Measurements from ENCODE around the gene NIN. TPM values are rescaled to one million over a fixed set of nuclear protein-coding genes. Genes with fewer than 3 reads are reported as not detected.

NIN gene
- total and polyA plus RNA-seq, 7 experiments from 2014 or later: 51.1 to 149 (median 106) TPM

- Mint-ChIP-seq H3K36me3 (peaks cover 0 to 34% (median 6%) of the 10 kb centered on the region in 5 donors), H3K4me1 (peaks cover 46 to 84% (median 75%) of the 10 kb centered on the region in 7 donors), H3K27me3 (peaks cover 0 to 13% (median 0%) of the 10 kb centered on the region in 5 donors), H3K4me3 (peak overlapping the region; percentile 89 to 99 (median 94)), H3K9me3 (no peaks in the 10 kb centered on the region), H3K27ac (peak overlapping the region; percentile 53 to 99 (median 88))
- peak overlapping the region; percentile 84 for H3K27ac ChIP-seq (ENCODE audit: low read depth, low read length)
- peaks cover 0 to 7% (median 0%) of the 10 kb centered on the region in 3 experiments for H3K36me3 ChIP-seq (ENCODE audit: control insufficient read depth in 2 of 3, insufficient read depth in 3 of 3, low read length in 3 of 3)
- H3K9me3 ChIP-seq (ENCODE audit: control insufficient read depth in 2 of 3, low read length in 3 of 3): no peaks in the 10 kb centered on the region
- H3K4me3 ChIP-seq (ENCODE audit: low read length): peak overlapping the region; percentile 72
- DNase-seq (peak; percentile 44 to 72 (median 69)), ATAC-seq (peak; percentile 70)
- ChIA-PET POLR2A (interaction anchor here (0.8 to 8.7 kb wide), 18 partner anchors 10 to 1243 kb away, joined by 3 to 91 read pairs (median 6); no protein-coding TSS in a partner anchor), CTCF (interaction anchor here (0.8 to 4.5 kb wide), 8 partner anchors 9 to 501 kb away, joined by 3 to 31 read pairs (median 6); no protein-coding TSS in a partner anchor)
- intact Hi-C loops (cut with micrococcal nuclease): loop anchor here (1.0 to 10.0 kb wide), 11 partner anchors 8 to 1208 kb away; partner anchors contain the start of genes DMAC2L (in 1 of the 2), FRMD6 (in 1 of the 2), L2HGDH (in 1 of the 2) and MGAT2 (in 1 of the 2)
- H3K27me3 ChIP-seq (ENCODE audit: control insufficient read depth in 2 of 2, insufficient read depth in 2 of 2, low read length in 2 of 2): no peaks in the 10 kb centered on the region
- peaks cover 44 to 47% of the 10 kb centered on the region in 2 donors for H3K4me1 ChIP-seq (ENCODE audit: control insufficient read depth in 2 of 2, insufficient read depth in 2 of 2, low read length in 2 of 2)
These were observed 674 bp downstream of the NIN start for GRCh38 chr14:50830044-50830931.

- ChIA-PET CTCF (interaction anchor here (0.7 to 4.5 kb wide), 9 partner anchors 9 to 500 kb away, joined by 3 to 31 read pairs (median 4); no protein-coding TSS in a partner anchor), POLR2A (interaction anchor here (0.8 to 8.7 kb wide), 14 partner anchors 10 to 967 kb away, joined by 3 to 91 read pairs (median 8); no protein-coding TSS in a partner anchor)
- peak overlapping the region; percentile 72 for H3K4me3 ChIP-seq (ENCODE audit: low read length)
- no peaks in the 10 kb centered on the region for H3K27me3 ChIP-seq (ENCODE audit: control insufficient read depth in 2 of 2, insufficient read depth in 2 of 2, low read length in 2 of 2)
- H3K27ac ChIP-seq (ENCODE audit: low read depth, low read length): peak overlapping the region; percentile 76
- Mint-ChIP-seq H3K27me3 (peaks cover 0 to 13% (median 0%) of the 10 kb centered on the region in 5 donors), H3K4me1 (peaks cover 46 to 84% (median 75%) of the 10 kb centered on the region in 7 donors), H3K36me3 (peaks cover 0 to 36% (median 6%) of the 10 kb centered on the region in 5 donors), H3K4me3 (peak overlapping the region; percentile 89 to 99 (median 94)), H3K9me3 (no peaks in the 10 kb centered on the region), H3K27ac (peak overlapping the region; percentile 53 to 99 (median 88))
- peaks cover 0 to 7% (median 0%) of the 10 kb centered on the region in 3 experiments for H3K36me3 ChIP-seq (ENCODE audit: control insufficient read depth in 2 of 3, insufficient read depth in 3 of 3, low read length in 3 of 3)
- DNase-seq: no peak
- no peak for ATAC-seq
- intact Hi-C loops (cut with micrococcal nuclease): loop anchor here (1.0 to 10.0 kb wide), 12 partner anchors 7 to 1207 kb away; partner anchors contain the start of genes DMAC2L (in 1 of the 2), FRMD6 (in 1 of the 2), L2HGDH (in 1 of the 2) and MGAT2 (in 1 of the 2)
- H3K4me1 ChIP-seq (ENCODE audit: control insufficient read depth in 2 of 2, insufficient read depth in 2 of 2, low read length in 2 of 2): peaks cover 44 to 49% of the 10 kb centered on the region in 2 donors
- H3K9me3 ChIP-seq (ENCODE audit: control insufficient read depth in 2 of 3, low read length in 3 of 3): no peaks in the 10 kb centered on the region
These were observed 1.4 kb downstream of the NIN start for GRCh38 chr14:50829489-50830043.

GRCh38 chr14:50828721-50829488, 2.1 kb downstream of the NIN start:
- POLR2A ChIA-PET: interaction anchor here (0.8 to 8.7 kb wide), 13 partner anchors 9 to 967 kb away, joined by 4 to 91 read pairs (median 6); no protein-coding TSS in a partner anchor
- H3K36me3 Mint-ChIP-seq: peaks cover 0 to 42% (median 6%) of the 10 kb centered on the region in 5 donors
- Histone ChIP-seq H3K27me3 (ENCODE audit: control insufficient read depth in 2 of 2, insufficient read depth in 2 of 2, low read length in 2 of 2) (no peaks in the 10 kb centered on the region), H3K27ac (ENCODE audit: low read depth, low read length) (peak overlapping the region; percentile 76), H3K4me3 (ENCODE audit: low read length) (peak overlapping the region; percentile 72), H3K4me1 (ENCODE audit: control insufficient read depth in 2 of 2, insufficient read depth in 2 of 2, low read length in 2 of 2) (peaks cover 43 to 55% of the 10 kb centered on the region in 2 donors), H3K9me3 (ENCODE audit: control insufficient read depth in 2 of 3, low read length in 3 of 3) (no peaks in the 10 kb centered on the region), H3K36me3 (ENCODE audit: control insufficient read depth in 2 of 3, insufficient read depth in 3 of 3, low read length in 3 of 3) (peaks cover 0 to 7% (median 0%) of the 10 kb centered on the region in 3 experiments)
- H3K9me3 Mint-ChIP-seq: no peaks in the 10 kb centered on the region
- H3K4me1 Mint-ChIP-seq: peaks cover 51 to 84% (median 76%) of the 10 kb centered on the region in 7 donors
- H3K4me3 Mint-ChIP-seq: peak overlapping the region; percentile 89 to 99 (median 94)
- DNase-seq: no peak
- ATAC-seq: no peak
- CTCF ChIA-PET: interaction anchor here (0.7 to 4.5 kb wide), 10 partner anchors 8 to 499 kb away, joined by 3 to 31 read pairs (median 4); no protein-coding TSS in a partner anchor
- H3K27ac Mint-ChIP-seq: peak overlapping the region; percentile 16 to 99 (median 88)
- peaks cover 0 to 13% (median 0%) of the 10 kb centered on the region in 5 donors for H3K27me3 Mint-ChIP-seq
- intact Hi-C loops (cut with micrococcal nuclease): loop anchor here in 1 of 2 donors (1.0 kb wide), 1 partner anchor 14 kb away; no protein-coding TSS in a partner anchor

GRCh38 chr14:50826681-50827080, 4.3 kb downstream of the NIN start:
- peak overlapping the region in 5 of 10 donors; percentile 16 to 79 (median 35) for H3K4me3 Mint-ChIP-seq
- Histone ChIP-seq H3K4me1 (ENCODE audit: control insufficient read depth in 2 of 2, insufficient read depth in 2 of 2, low read length in 2 of 2) (peaks cover 58 to 72% of the 10 kb centered on the region in 2 donors), H3K27me3 (ENCODE audit: control insufficient read depth in 2 of 2, insufficient read depth in 2 of 2, low read length in 2 of 2) (no peaks in the 10 kb centered on the region), H3K36me3 (ENCODE audit: control insufficient read depth in 2 of 3, insufficient read depth in 3 of 3, low read length in 3 of 3) (peaks cover 0 to 7% (median 0%) of the 10 kb centered on the region in 3 experiments), H3K4me3 (ENCODE audit: low read length) (no peak overlapping the region), H3K9me3 (ENCODE audit: control insufficient read depth in 2 of 3, low read length in 3 of 3) (no peaks in the 10 kb centered on the region), H3K27ac (ENCODE audit: low read depth, low read length) (peak overlapping the region; percentile 4)
- H3K27ac Mint-ChIP-seq: peak overlapping the region in 7 of 9 donors; percentile 23 to 93 (median 90)
- ATAC-seq (no peak), DNase-seq (no peak)
- H3K27me3 Mint-ChIP-seq: peaks cover 0 to 2% (median 0%) of the 10 kb centered on the region in 5 donors
- intact Hi-C loops (cut with micrococcal nuclease): no loop called here
- ChIA-PET CTCF (interaction anchor here (0.7 to 4.5 kb wide), 5 partner anchors 14 to 64 kb away, joined by 3 to 31 read pairs (median 7); no protein-coding TSS in a partner anchor), POLR2A (interaction anchor here (0.5 to 8.7 kb wide), 9 partner anchors 7 to 959 kb away, joined by 3 to 91 read pairs (median 3); no protein-coding TSS in a partner anchor)
- peaks cover 62 to 85% (median 82%) of the 10 kb centered on the region in 7 donors for H3K4me1 Mint-ChIP-seq
- H3K36me3 Mint-ChIP-seq: peaks cover 0 to 40% (median 6%) of the 10 kb centered on the region in 5 donors
- H3K9me3 Mint-ChIP-seq: no peaks in the 10 kb centered on the region

- ATAC-seq (no peak), DNase-seq (no peak)
- Histone ChIP-seq H3K27me3 (ENCODE audit: control insufficient read depth in 2 of 2, insufficient read depth in 2 of 2, low read length in 2 of 2) (no peaks in the 10 kb centered on the region), H3K9me3 (ENCODE audit: control insufficient read depth in 2 of 3, low read length in 3 of 3) (no peaks in the 10 kb centered on the region), H3K27ac (ENCODE audit: low read depth, low read length) (peak overlapping the region; percentile 69), H3K4me3 (ENCODE audit: low read length) (no peak overlapping the region), H3K4me1 (ENCODE audit: control insufficient read depth in 2 of 2, insufficient read depth in 2 of 2, low read length in 2 of 2) (peaks cover 71 to 84% of the 10 kb centered on the region in 2 donors), H3K36me3 (ENCODE audit: control insufficient read depth in 2 of 3, insufficient read depth in 3 of 3, low read length in 3 of 3) (peaks cover 0 to 4% (median 0%) of the 10 kb centered on the region in 3 experiments)
- POLR2A ChIA-PET: interaction anchor here (1.3 to 5.4 kb wide), 5 partner anchors 11 to 39 kb away, joined by 4 to 38 read pairs (median 15); no protein-coding TSS in a partner anchor
- Mint-ChIP-seq H3K27ac (peak overlapping the region in 8 of 9 donors; percentile 68 to 97 (median 92)), H3K4me1 (peaks cover 71 to 96% (median 90%) of the 10 kb centered on the region in 7 donors), H3K36me3 (peaks cover 3 to 49% (median 8%) of the 10 kb centered on the region in 5 donors), H3K9me3 (no peaks in the 10 kb centered on the region), H3K27me3 (no peaks in the 10 kb centered on the region), H3K4me3 (peak overlapping the region in 7 of 10 donors; percentile 3 to 80 (median 75))
- CTCF ChIA-PET: interaction anchor here (1.2 kb wide), 1 partner anchor 48 kb away, joined by 3 read pairs; no protein-coding TSS in a partner anchor
- intact Hi-C loops (cut with micrococcal nuclease): no loop called here
These were observed 5.7 kb downstream of the NIN start for GRCh38 chr14:50825307-50825706.
